Endothelial cell of umbilical vein (primary cell): ENCODE measurements around the gene KIAA0825.

Experiments used
- CTCF ChIP-seq, 2 donors: IDR thresholded peaks; 1 replicate in 1 of 2; 2 replicates in 1 of 2; pipeline ENCODE4 v1.5.1; 2011; ENCODE audit warnings: low read length in 2 of 2, mild to moderate bottlenecking in 2 of 2, moderate library complexity in 2 of 2, control low read depth in 1 of 2, inconsistent platforms in 1 of 2, low read depth in 1 of 2; ENCODE audit not compliant: insufficient read depth in 1 of 2; ENCODE audit errors: extremely low read depth in 1 of 2
- EZH2 ChIP-seq: IDR thresholded peaks from 2 replicates; pipeline ENCODE4 v1.6.1; 2012; ENCODE audit warnings: borderline replicate concordance, low read depth, mild to moderate bottlenecking, moderate library complexity, low read length, inconsistent platforms; ENCODE audit not compliant: severe bottlenecking
- GATA2 ChIP-seq: IDR thresholded peaks from 2 replicates; pipeline ENCODE4 v1.7.0; 2011; ENCODE audit warnings: low read depth, mild to moderate bottlenecking, moderate library complexity, mixed read lengths, low read length; ENCODE audit not compliant: insufficient read length, insufficient read depth
- JUN ChIP-seq: IDR thresholded peaks from 2 replicates; pipeline ENCODE4 v1.6.1; 2011; ENCODE audit warnings: borderline replicate concordance, low read depth; ENCODE audit not compliant: insufficient read length, insufficient read depth
- MAX ChIP-seq: IDR thresholded peaks from 2 replicates; pipeline ENCODE4 v1.6.1; 2011; ENCODE audit not compliant: insufficient read depth, insufficient read length
- MYC ChIP-seq: IDR thresholded peaks from one replicate; pipeline ENCODE4 v1.6.1; 2011; ENCODE audit warnings: mild to moderate bottlenecking, low read depth, low read length
- POLR2A ChIP-seq: IDR thresholded peaks from 2 replicates; pipeline ENCODE4 v1.6.1; 2012; ENCODE audit warnings: low read depth, mild to moderate bottlenecking, control low read depth, low read length
- POLR2AphosphoS5 ChIP-seq: IDR thresholded peaks from 2 replicates; pipeline ENCODE4 v1.6.1; 2012; ENCODE audit warnings: low read depth, mild to moderate bottlenecking, control low read depth, low read length, moderate library complexity; ENCODE audit not compliant: insufficient read depth

- TF ChIP-seq CTCF (IDR thresholded peaks at IDR 0.05; ENCODE audit: extremely low read depth in 1 of 2, insufficient read depth in 1 of 2, low read depth in 1 of 2, low read length in 2 of 2) (no peak), MAX (no peak), POLR2A (no peak), POLR2AphosphoS5 (no peak), JUN (no peak), EZH2 (no peak), GATA2 (no peak), MYC (no peak)
Measured at GRCh38 chr5:94180761-94181160, 437.6 kb downstream of the KIAA0825 start.
